Mammary epithelial cell (primary cell): ENCODE measurements around the gene SEMA6A.

Experiments
- CTCF ChIP-seq, 2 donors: IDR thresholded peaks in 1 of 2; conservative IDR thresholded peaks in 1 of 2; 2 replicates each; pipeline ENCODE4 v1.5.1; 2011 to 2012; ENCODE audit warnings: inconsistent platforms in 2 of 2, low read length in 2 of 2, mild to moderate bottlenecking in 2 of 2, control low read depth in 1 of 2, low read depth in 1 of 2; ENCODE audit not compliant: insufficient read depth in 1 of 2; ENCODE audit errors: extremely low read depth in 1 of 2
- EZH2 ChIP-seq: IDR thresholded peaks from 2 replicates; pipeline ENCODE4 v1.6.1; 2012; ENCODE audit warnings: low read length, inconsistent platforms, borderline replicate concordance

- no peak for TF ChIP-seq EZH2
- TF ChIP-seq CTCF (conservative IDR thresholded peaks at IDR 0.05 in 1 of 2, IDR thresholded peaks at IDR 0.05 in 1 of 2; ENCODE audit: extremely low read depth in 1 of 2, insufficient read depth in 1 of 2, low read depth in 1 of 2, low read length in 2 of 2), result no peak
These were observed 173.0 kb downstream of the SEMA6A start for GRCh38 chr5:116401576-116401975.
